Tibial artery (tissue), 4 donors: ENCODE measurements around the gene RTRAF.

Experiments
- DNase-seq, 2 donors: peaks; one replicate each; pipeline ENCODE4 v3.0.0-alpha.2; 2019
- H3K27ac ChIP-seq, 2 donors: fragments of 200-600 bp; sonication (generic) in 1 of 2; 1 replicate in 1 of 2; 2 replicates in 1 of 2; pipeline ENCODE4 v1.5.1; 2018 to 2019; ENCODE audit warnings: mild to moderate bottlenecking in 1 of 2
- H3K27me3 ChIP-seq, 2 donors: fragments of 200-600 bp; sonication (generic) in 1 of 2; one replicate each; pipeline versions ENCODE4 v1.5.1 to v1.6.0; 2016 to 2019
- H3K36me3 ChIP-seq, 3 donors: fragments of 200-600 bp; sonication (generic) in 2 of 3; one replicate each; pipeline ENCODE4 v1.5.1; 2016 to 2019; ENCODE audit warnings: mild to moderate bottlenecking in 2 of 3
- H3K4me1 ChIP-seq, 4 donors: fragments of 200-600 bp; sonication (generic) in 2 of 4; 1 replicate in 3 of 4; 2 replicates in 1 of 4; pipeline ENCODE4 v1.5.1; 2016 to 2019
- H3K4me3 ChIP-seq, 2 donors: fragments of 200-600 bp; sonication (generic) in 1 of 2; 1 replicate in 1 of 2; 2 replicates in 1 of 2; pipeline ENCODE4 v1.5.1; 2018 to 2019; ENCODE audit warnings: mild to moderate bottlenecking in 2 of 2
- H3K9me3 ChIP-seq, 3 donors: fragments of 200-600 bp; sonication (generic) in 1 of 3; one replicate each; pipeline ENCODE4 v1.5.1; 2016 to 2019
- CTCF ChIP-seq, 2 experiments: fragments of 200-600 bp in 1 of 2; fragments of 450-650 bp in 1 of 2; IDR thresholded peaks; one replicate each; pipeline ENCODE4 v1.5.1; 2017 to 2019; ENCODE audit warnings: antibody characterized with exemption in 2 of 2, mild to moderate bottlenecking in 1 of 2, moderate library complexity in 1 of 2
- intact Hi-C: fragments of 100-400 bp; cut with DNase I; formaldehyde crosslinking; loops from one replicate; pipeline ENCODE4 v1.15.0; 2023; ENCODE audit warnings: low total_unique reads

Gene RTRAF

GRCh38 chr14:52026017-52026660 lies 36.8 kb downstream of the RTRAF start:
- peaks cover 0 to 32% (median 10%) of the 10 kb centered on the region in 4 donors for H3K4me1 ChIP-seq
- no peak for DNase-seq
- H3K9me3 ChIP-seq, result no peaks in the 10 kb centered on the region
- H3K4me3 ChIP-seq, result no peak overlapping the region
- intact Hi-C loops, result no loop called here
- no peak for TF ChIP-seq CTCF (IDR thresholded peaks at IDR 0.05)
- no peaks in the 10 kb centered on the region for H3K27me3 ChIP-seq
- H3K36me3 ChIP-seq, result no peaks in the 10 kb centered on the region
- H3K27ac ChIP-seq, result peak overlapping the region; percentile 38 to 48

GRCh38 chr14:52026901-52027300 lies 37.6 kb downstream of the RTRAF start:
- intact Hi-C loops, result no loop called here
- Histone ChIP-seq H3K27me3 (no peaks in the 10 kb centered on the region), H3K36me3 (no peaks in the 10 kb centered on the region), H3K27ac (no peak overlapping the region), H3K4me3 (no peak overlapping the region), H3K4me1 (peaks cover 0 to 39% (median 13%) of the 10 kb centered on the region in 4 donors), H3K9me3 (no peaks in the 10 kb centered on the region)
- TF ChIP-seq CTCF (IDR thresholded peaks at IDR 0.05), result no peak
- no peak for DNase-seq

- no peak for DNase-seq
- no peak for TF ChIP-seq CTCF (IDR thresholded peaks at IDR 0.05)
- intact Hi-C loops, result loop anchor here (5.0 kb wide), 1 partner anchor 37 kb away; the partner anchor contains the start of gene NID2
- Histone ChIP-seq H3K4me3 (no peak overlapping the region), H3K36me3 (no peaks in the 10 kb centered on the region), H3K9me3 (no peaks in the 10 kb centered on the region), H3K27ac (no peak overlapping the region), H3K27me3 (no peaks in the 10 kb centered on the region), H3K4me1 (peaks cover 0 to 46% (median 20%) of the 10 kb centered on the region in 4 donors)
Observed at GRCh38 chr14:52029881-52030280, 40.5 kb downstream of the RTRAF start.

- Histone ChIP-seq H3K4me1 (peaks cover 0 to 27% (median 13%) of the 10 kb centered on the region in 4 donors), H3K27ac (peak overlapping the region; percentile 56 to 72), H3K36me3 (no peaks in the 10 kb centered on the region), H3K27me3 (no peaks in the 10 kb centered on the region), H3K9me3 (no peaks in the 10 kb centered on the region), H3K4me3 (no peak overlapping the region)
- peak; percentile 50 to 78 for DNase-seq
- TF ChIP-seq CTCF (IDR thresholded peaks at IDR 0.05), result no peak
- intact Hi-C loops, result loop anchor here (5.0 kb wide), 1 partner anchor 36 kb away; the partner anchor contains the start of gene NID2
Observed at GRCh38 chr14:52031781-52032180, 42.4 kb downstream of the RTRAF start.

GRCh38 chr14:52032204-52032801 lies 43.0 kb downstream of the RTRAF start:
- Histone ChIP-seq H3K36me3 (no peaks in the 10 kb centered on the region), H3K4me1 (peaks cover 0 to 27% (median 13%) of the 10 kb centered on the region in 4 donors), H3K4me3 (no peak overlapping the region), H3K9me3 (no peaks in the 10 kb centered on the region), H3K27ac (peak overlapping the region; percentile 56 to 72), H3K27me3 (no peaks in the 10 kb centered on the region)
- no peak for DNase-seq
- no peak for TF ChIP-seq CTCF (IDR thresholded peaks at IDR 0.05)
- intact Hi-C loops, result loop anchor here (5.0 kb wide), 1 partner anchor 35 kb away; the partner anchor contains the start of gene NID2
